H1 (cell line): ENCODE measurements around the gene MCF2L2.

Experiments
- ATF2 ChIP-seq: IDR thresholded peaks from 2 replicates; pipeline ENCODE4 v1.6.1; 2012; ENCODE audit warnings: low read length, inconsistent platforms
- ATF3 ChIP-seq: IDR thresholded peaks from 2 replicates; pipeline ENCODE4 v1.6.1; 2011; ENCODE audit warnings: low read depth, mild to moderate bottlenecking, low read length; ENCODE audit not compliant: insufficient read depth
- BRCA1 ChIP-seq: IDR thresholded peaks from 2 replicates; pipeline ENCODE4 v1.6.1; 2012; ENCODE audit warnings: low read depth, low read length, improper control_type of control experiment
- CBX8 ChIP-seq: fragments of 300-800, 300-1000 bp; sonication (generic); IDR thresholded peaks from 2 replicates; pipeline ENCODE4 v1.7.1; 2016; ENCODE audit warnings: low read depth, low read length, borderline replicate concordance
- CTBP2 ChIP-seq: IDR thresholded peaks from 2 replicates; pipeline ENCODE4 v1.7.0; 2011; ENCODE audit warnings: borderline replicate concordance, mild to moderate bottlenecking, moderate library complexity, mixed read lengths, low read length; ENCODE audit not compliant: insufficient read depth, insufficient read length
- CTCF ChIP-seq, 3 experiments: IDR thresholded peaks; 1 replicate in 2 of 3; 2 replicates in 1 of 3; pipeline versions ENCODE4 v1.5.1 to v1.6.1; 2011; ENCODE audit warnings: low read length in 3 of 3, mild to moderate bottlenecking in 3 of 3, inconsistent platforms in 2 of 3, low read depth in 1 of 3, moderate library complexity in 1 of 3; ENCODE audit not compliant: insufficient read depth in 1 of 3; ENCODE audit errors: control extremely low read depth in 1 of 3
- E2F6 ChIP-seq: IDR thresholded peaks from 2 replicates; pipeline ENCODE4 v1.6.1; 2012; ENCODE audit warnings: inconsistent platforms
- EGR1 ChIP-seq: IDR thresholded peaks from 2 replicates; pipeline ENCODE4 v1.6.1; 2011; ENCODE audit warnings: low read depth, low read length, borderline replicate concordance
- EP300 ChIP-seq, 2 experiments: IDR thresholded peaks; 1 replicate in 1 of 2; 2 replicates in 1 of 2; pipeline ENCODE4 v1.6.1; 2011 to 2012; ENCODE audit warnings: low read depth in 2 of 2, low read length in 2 of 2, mild to moderate bottlenecking in 2 of 2, borderline replicate concordance in 1 of 2, inconsistent platforms in 1 of 2, moderate library complexity in 1 of 2
- POLR2A ChIP-seq, 2 experiments: IDR thresholded peaks; 1 replicate in 1 of 2; 2 replicates in 1 of 2; pipeline ENCODE4 v1.6.1; 2011; ENCODE audit warnings: low read depth in 2 of 2, low read length in 2 of 2, mild to moderate bottlenecking in 2 of 2; ENCODE audit errors: control extremely low read depth in 1 of 2
- RAD21 ChIP-seq, 2 experiments: IDR thresholded peaks in 1 of 2; conservative IDR thresholded peaks in 1 of 2; 2 replicates each; pipeline ENCODE4 v1.6.1; 2011; ENCODE audit warnings: low read depth in 2 of 2, low read length in 2 of 2, improper control_type of control experiment in 1 of 2, inconsistent platforms in 1 of 2, mild to moderate bottlenecking in 1 of 2, moderate library complexity in 1 of 2
- SP1 ChIP-seq: IDR thresholded peaks from 2 replicates; pipeline ENCODE4 v1.6.1; 2011; ENCODE audit warnings: low read depth, low read length
- TF ChIP-seq, protein P1 (sequence below): IDR thresholded peaks from 2 replicates; pipeline ENCODE4 v1.6.1; 2012; ENCODE audit warnings: inconsistent platforms

GRCh38 chr3:183281126-183281797 lies 147.2 kb downstream of the MCF2L2 start:
- TF ChIP-seq E2F6 (no peak), CTCF (IDR thresholded peaks at IDR 0.05; ENCODE audit: control extremely low read depth in 1 of 3, insufficient read depth in 1 of 3, low read depth in 1 of 3, low read length in 3 of 3) (no peak), EGR1 (no peak), BRCA1 (no peak), RAD21 (IDR thresholded peaks at IDR 0.05 in 1 of 2, conservative IDR thresholded peaks at IDR 0.05 in 1 of 2; ENCODE audit: low read depth in 2 of 2, low read length in 2 of 2) (no peak), ATF2 (no peak), SP1 (no peak), EP300 (IDR thresholded peaks at IDR 0.05; ENCODE audit: borderline replicate concordance in 1 of 2, low read depth in 2 of 2, low read length in 2 of 2) (no peak), POLR2A (IDR thresholded peaks at IDR 0.05; ENCODE audit: control extremely low read depth in 1 of 2, low read depth in 2 of 2, low read length in 2 of 2) (no peak), CBX8 (no peak), CTBP2 (no peak), ATF3 (no peak)
- TF ChIP-seq, protein P1, sequence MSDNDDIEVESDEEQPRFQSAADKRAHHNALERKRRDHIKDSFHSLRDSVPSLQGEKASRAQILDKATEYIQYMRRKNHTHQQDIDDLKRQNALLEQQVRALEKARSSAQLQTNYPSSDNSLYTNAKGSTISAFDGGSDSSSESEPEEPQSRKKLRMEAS: no peak
